Astrocyte of the cerebellum (primary cell): ENCODE measurements around the gene AGXT.

ENCODE experiments used
- DNase-seq: peaks from one replicate; pipeline ENCODE4 v3.0.0-alpha.2; 2011; ENCODE audit warnings: low read depth
- H3K4me3 ChIP-seq: 2 replicates; pipeline ENCODE4 v1.5.1; 2011; ENCODE audit warnings: mild to moderate bottlenecking, low read depth, low read length, moderate library complexity
- CTCF ChIP-seq: IDR thresholded peaks from 2 replicates; pipeline ENCODE4 v1.5.1; 2012; ENCODE audit warnings: low read length, low read depth, moderate library complexity, mild to moderate bottlenecking; ENCODE audit errors: missing control alignments
- in situ Hi-C: cut with HindIII; loops from 2 replicates; pipeline ENCODE4 v1.10.0; 2017; ENCODE audit warnings: low sequenced_read_pairs

AGXT gene

GRCh38 chr2:240833724-240834285, 34.8 kb upstream of the AGXT start:
- in situ Hi-C loops: no loop called here
- DNase-seq: no peak
- no peak for TF ChIP-seq CTCF
- H3K4me3 ChIP-seq: no peak overlapping the region

GRCh38 chr2:240834377-240834975, 34.1 kb upstream of the AGXT start:
- no peak for TF ChIP-seq CTCF
- no peak overlapping the region for H3K4me3 ChIP-seq
- DNase-seq: no peak
- in situ Hi-C loops: no loop called here

GRCh38 chr2:240835528-240835927, 33.1 kb upstream of the AGXT start:
- DNase-seq: no peak
- in situ Hi-C loops: no loop called here
- TF ChIP-seq CTCF: no peak
- no peak overlapping the region for H3K4me3 ChIP-seq

GRCh38 chr2:240836781-240837467, 31.7 kb upstream of the AGXT start:
- H3K4me3 ChIP-seq: no peak overlapping the region
- no peak for TF ChIP-seq CTCF
- no peak for DNase-seq
- in situ Hi-C loops: no loop called here

GRCh38 chr2:240837621-240838020, 31.0 kb upstream of the AGXT start:
- no peak overlapping the region for H3K4me3 ChIP-seq
- no peak for DNase-seq
- in situ Hi-C loops: no loop called here
- no peak for TF ChIP-seq CTCF

GRCh38 chr2:240839152-240840143, 29.2 kb upstream of the AGXT start:
- H3K4me3 ChIP-seq: no peak overlapping the region
- in situ Hi-C loops: loop anchor here (10.0 kb wide), 2 partner anchors 105 to 185 kb away; no protein-coding TSS in a partner anchor
- no peak for DNase-seq
- TF ChIP-seq CTCF: no peak
